HFF-Myc (cell line): ENCODE measurements around the gene C5orf52.
"Not testable (repeated sequence)": the region's sequence is repeated elsewhere in the genome, so short reads cannot be mapped to it uniquely, and the experiment has no call there.

Source experiments
- DNase-seq: peaks from one replicate; pipeline ENCODE4 v3.0.0-alpha.2; 2011; ENCODE audit warnings: low read depth; ENCODE audit errors: extremely low read depth
- H3K4me3 ChIP-seq: replicated peaks from 2 replicates; pipeline ENCODE4 v1.5.1; 2011; ENCODE audit warnings: low read depth, mild to moderate bottlenecking, control low read depth, low read length
- TF ChIP-seq, protein P1 (sequence below): IDR thresholded peaks from 2 replicates; pipeline ENCODE4 v1.5.1; 2012; ENCODE audit warnings: mild to moderate bottlenecking, low read depth, low read length, control low read depth; ENCODE audit errors: missing control alignments

C5orf52 gene

GRCh38 chr5:157677931-157678330 lies 6.6 kb downstream of the C5orf52 start:
- DNase-seq: no peak
- H3K4me3 ChIP-seq: no peak overlapping the region
- TF ChIP-seq, protein P1, sequence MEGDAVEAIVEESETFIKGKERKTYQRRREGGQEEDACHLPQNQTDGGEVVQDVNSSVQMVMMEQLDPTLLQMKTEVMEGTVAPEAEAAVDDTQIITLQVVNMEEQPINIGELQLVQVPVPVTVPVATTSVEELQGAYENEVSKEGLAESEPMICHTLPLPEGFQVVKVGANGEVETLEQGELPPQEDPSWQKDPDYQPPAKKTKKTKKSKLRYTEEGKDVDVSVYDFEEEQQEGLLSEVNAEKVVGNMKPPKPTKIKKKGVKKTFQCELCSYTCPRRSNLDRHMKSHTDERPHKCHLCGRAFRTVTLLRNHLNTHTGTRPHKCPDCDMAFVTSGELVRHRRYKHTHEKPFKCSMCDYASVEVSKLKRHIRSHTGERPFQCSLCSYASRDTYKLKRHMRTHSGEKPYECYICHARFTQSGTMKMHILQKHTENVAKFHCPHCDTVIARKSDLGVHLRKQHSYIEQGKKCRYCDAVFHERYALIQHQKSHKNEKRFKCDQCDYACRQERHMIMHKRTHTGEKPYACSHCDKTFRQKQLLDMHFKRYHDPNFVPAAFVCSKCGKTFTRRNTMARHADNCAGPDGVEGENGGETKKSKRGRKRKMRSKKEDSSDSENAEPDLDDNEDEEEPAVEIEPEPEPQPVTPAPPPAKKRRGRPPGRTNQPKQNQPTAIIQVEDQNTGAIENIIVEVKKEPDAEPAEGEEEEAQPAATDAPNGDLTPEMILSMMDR: no peak

DNA sequence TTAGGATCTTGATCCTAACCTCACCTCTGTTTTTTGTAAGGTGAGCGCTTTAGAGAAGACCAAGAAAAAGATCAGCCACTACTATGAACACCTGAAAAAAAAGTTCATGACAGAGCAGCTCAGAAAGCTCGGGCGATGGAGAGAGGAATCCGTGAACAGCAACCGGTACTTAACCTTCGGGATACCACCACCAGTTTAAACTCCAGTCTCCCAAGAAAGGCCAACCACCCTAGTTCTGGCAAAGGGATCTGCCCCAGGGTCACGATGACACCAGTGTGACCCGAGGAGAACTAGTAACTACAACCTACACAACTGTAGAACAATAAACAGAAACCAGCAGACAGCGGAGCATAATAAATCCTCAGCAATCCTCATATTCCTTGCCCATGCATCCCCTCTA lies 8.5 kb downstream of the C5orf52 start:
- no peak overlapping the region for H3K4me3 ChIP-seq
- TF ChIP-seq, protein P1: no peak

DNA sequence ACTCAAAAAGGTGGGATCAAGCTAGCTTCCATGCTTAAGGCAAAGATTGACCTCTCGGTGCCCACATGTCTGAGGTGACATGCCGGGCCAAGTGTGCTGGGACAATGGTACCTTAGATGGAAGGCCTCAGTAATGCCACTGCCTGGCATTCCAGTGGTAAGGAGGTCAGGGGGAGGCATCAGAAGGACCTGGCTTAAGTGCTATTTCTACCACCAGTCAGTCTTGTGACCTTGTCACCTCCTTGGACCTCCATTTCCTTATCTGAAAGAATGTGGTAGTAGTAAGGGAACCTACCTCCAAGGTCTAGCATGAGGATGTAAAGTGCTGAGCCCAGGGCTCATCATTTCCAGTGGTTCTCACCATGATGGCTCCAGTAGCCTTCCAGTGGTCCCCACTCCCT lies 8.9 kb downstream of the C5orf52 start:
- no peak overlapping the region for H3K4me3 ChIP-seq
- no peak for DNase-seq
- TF ChIP-seq, protein P1: no peak

More for the DNA sequence above, 8.5 kb downstream of the C5orf52 start:
- DNase-seq: no peak

GRCh38 chr5:157681048-157681447 lies 9.7 kb downstream of the C5orf52 start:
- H3K4me3 ChIP-seq: no peak overlapping the region
- no peak for DNase-seq
- TF ChIP-seq, protein P1: no peak

DNA sequence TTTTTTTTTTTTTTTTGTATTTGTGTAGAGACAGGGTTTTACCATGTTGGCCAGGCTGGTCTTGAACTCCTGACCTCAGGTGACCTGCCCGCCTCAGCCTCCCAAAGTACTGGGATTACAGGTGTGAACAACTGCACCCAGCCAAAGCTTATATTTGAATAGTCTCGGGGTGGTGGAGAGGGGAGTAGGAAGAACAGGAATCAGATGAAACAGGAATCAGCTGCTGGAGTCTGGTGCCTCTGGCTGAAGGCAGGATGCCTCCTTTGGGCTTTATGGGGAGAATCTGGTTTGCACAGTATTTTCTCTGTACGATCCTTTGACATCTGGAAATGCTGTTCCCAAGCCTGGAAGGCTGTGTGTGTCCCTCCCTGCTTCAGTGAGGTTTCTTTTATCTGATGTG lies 10.9 kb downstream of the C5orf52 start:
- H3K4me3 ChIP-seq: no peak overlapping the region
- no peak for DNase-seq
- TF ChIP-seq, protein P1: no peak

GRCh38 chr5:157686276-157687197 lies 15.2 kb downstream of the C5orf52 start:
- H3K4me3 ChIP-seq: not testable (repeated sequence)

GRCh38 chr5:157687198-157687554 lies 15.8 kb downstream of the C5orf52 start:
- no peak for DNase-seq
- H3K4me3 ChIP-seq: no peak overlapping the region
- TF ChIP-seq, protein P1: no peak

More at GRCh38 chr5:157686276-157687197, 15.2 kb downstream of the C5orf52 start:
- not testable (repeated sequence) for DNase-seq
